ENCODE results near the gene EHD3.
A peak's percentile ranks its signal among the peaks of the same experiment; 100 is the strongest.
"Not testable (repeated sequence)": the region's sequence is repeated elsewhere in the genome, so short reads cannot be mapped to it uniquely, and the experiment has no call there.

The EHD3 gene

DNA sequence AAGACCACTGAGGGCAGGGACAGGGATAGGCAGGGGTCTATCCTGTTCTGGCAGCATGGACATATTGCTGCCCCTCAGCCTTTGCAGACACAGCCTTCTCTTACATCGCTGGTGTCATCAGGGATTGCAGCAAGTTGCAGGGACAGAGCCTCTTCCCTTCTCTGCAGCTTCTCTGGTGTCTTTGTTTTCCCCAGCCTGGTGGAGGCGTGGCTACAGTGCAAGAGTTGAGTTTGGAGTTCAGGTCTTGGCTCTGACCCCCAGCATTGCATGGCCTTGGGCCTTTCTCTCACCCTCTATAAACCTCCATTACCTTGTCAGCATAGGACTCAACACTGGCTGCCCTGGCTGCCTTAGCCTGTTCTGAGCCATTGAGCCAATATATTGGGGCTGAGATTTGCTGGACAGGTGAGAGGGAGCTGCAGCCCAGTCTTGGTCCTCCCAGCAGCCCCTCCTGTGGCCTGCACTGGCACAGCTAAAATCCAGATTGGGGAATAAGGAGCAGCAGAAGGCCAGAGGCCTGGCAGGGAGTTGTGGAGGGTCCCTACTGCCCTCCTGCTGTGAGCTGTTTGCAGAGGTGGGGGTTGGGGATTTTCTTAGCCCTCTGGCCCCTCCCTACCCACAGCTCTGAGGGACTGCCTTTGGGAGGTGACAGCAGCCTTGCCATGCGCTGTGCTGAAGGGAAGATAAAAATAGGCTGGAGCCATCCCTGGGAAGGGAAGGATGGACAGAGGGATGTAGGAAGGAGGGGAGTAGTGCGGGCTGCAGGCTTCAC, 22.8 kb downstream of the EHD3 start:
- DNase-seq = no peak

- no peak for DNase-seq
Observed at GRCh38 chr2:31258351-31258750, 24.4 kb downstream of the EHD3 start.

DNA sequence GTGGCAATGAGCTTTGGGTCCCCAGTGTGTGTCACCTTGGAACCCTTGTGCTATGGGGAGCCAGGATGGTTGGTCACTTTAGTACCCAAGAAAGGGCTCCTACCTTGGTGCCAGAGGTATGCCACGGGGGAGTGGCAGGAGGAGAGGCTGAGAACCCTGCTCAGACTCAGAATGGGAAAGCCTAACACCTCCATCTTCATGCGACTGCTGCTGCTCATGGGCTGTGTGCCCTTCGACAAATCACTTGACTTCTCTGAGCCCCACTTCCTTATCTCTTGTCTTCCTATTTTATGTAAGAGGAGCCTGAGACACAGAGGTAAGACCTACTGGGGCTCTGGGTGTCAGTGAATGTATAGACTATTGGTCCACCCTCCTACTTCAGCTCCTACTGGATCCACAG, 25.1 kb downstream of the EHD3 start:
- DNase-seq = no peak

DNA sequence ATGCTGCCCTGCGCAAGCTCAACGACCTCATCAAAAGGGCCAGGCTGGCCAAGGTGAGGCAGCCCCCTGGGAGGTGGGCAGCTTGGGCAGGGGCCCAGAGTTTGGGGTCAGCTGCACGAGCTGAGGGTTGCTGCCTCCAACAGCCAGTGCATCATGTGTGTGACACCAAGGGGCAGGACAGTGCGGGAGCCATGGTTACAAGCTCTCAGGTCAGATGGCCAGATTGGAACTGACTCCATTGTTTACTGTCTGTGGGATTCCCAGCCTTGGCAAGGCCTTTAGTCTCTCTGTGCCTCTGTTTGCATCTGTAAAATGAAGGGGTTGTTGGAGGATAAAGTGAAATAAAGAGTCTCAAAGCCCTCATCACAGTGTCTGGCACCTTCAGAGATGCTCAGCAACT, 26.9 kb downstream of the EHD3 start:
- DNase-seq = no peak

DNA sequence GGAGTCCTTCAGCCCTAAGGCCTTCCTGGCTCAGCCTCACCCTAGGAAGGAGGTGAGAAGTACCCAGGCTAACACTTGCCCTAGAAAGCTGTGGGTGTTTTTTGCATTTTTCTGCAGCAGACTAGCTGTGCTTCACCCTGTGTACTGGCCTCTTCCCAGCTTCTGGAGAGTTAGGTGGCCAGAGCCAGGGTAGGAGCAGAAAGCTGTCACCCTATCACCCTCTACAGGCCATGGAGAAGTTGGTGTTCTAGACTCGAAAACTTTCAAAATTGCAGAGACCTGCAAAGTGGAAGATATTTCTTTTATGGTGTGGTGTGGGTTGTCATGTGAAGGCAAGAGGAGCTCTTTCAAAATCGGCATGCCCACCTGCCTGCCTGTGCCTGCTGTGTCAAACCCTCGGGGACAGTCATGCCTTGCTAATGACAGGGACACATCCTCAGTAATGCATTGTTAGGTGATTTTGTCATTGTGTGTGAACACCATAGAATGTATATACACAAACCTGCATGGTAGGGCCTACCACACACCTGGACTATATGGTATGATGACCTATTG, 29.8 kb downstream of the EHD3 start:
- no peak for DNase-seq

GRCh38 chr2:31265234-31265633, 31.3 kb downstream of the EHD3 start:
- no peak for DNase-seq

DNA sequence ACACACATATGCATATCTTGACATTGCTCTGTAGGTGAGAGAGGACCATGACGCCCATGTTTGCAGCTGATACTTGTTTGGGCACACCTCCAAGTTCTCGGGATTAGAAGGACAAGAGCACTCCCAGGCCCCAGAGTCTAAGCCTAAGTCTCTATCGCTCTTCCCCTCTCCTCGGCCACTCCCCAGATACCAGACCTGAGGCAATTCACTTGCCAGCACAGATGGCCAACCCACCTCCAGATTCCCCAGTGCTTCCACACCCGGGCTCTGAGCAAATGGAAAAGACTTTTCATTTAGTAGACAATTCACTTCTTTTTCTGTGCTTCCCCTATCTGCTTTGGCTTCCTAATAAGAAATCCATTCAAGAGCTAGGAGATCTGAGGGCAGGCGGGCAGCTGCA, 32.9 kb downstream of the EHD3 start:
- DNase-seq = no peak

- no peak for DNase-seq
Observed at GRCh38 chr2:31267437-31268120, 33.6 kb downstream of the EHD3 start.

DNA sequence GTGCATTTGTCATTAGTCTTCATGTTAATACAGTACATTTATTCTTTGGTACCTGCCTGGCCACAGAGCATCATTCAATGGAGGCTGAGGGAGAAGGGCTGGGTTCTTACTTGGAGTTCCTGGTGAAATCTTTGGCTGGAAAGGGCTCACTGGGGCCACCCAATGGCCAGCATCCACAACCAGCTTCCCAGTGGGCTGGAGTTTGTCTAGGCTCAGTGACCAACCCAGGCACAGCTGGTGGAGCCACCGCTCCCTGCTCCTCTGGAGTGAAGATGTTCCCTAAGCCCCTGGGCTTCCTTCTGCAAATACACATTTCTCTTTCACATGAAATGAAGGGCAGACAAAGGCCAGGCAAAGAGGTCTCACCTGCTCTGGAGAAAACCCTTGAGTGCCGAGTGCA, 34.4 kb downstream of the EHD3 start:
- no peak for DNase-seq

GRCh38 chr2:31269087-31269486, 35.1 kb downstream of the EHD3 start:
- DNase-seq = no peak

DNA sequence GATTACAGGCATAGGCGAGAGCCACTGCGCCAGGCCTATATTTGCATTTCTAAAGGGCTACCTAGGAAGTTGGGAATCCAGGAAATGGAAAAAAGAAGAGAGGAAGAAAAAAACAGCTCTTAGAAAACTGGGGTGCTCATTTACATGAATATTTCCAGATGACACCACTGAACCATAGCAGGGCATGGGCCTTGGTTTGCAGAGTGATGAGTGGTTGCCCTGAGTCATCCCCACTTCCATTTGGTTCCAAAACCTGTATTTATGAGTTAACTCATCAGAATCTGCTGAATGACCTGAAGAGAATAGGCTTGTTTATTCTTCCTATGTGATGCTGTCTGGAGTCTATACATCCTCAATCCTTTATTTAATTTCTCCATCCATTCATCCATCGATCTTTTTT, 36.2 kb downstream of the EHD3 start:
- DNase-seq = no peak

DNA sequence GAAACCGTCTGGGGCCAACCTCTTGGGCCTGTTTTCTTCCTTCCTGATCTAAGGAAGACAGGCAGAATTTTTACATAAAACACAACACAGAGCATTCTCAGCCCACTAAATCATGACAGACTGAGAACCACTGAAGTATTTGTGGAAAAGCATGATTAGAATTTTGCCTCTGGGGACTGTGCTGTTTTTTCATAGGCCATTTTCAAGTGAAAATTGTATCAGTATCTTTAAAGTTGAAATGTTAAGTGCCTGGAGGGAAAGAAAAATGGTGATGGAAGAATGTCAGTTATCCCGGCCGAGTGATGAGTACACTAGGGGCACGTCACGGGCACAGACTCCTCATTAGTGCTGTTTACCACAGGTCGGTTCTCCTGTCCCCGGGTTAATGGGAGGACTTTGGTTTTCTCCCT, 36.9 kb downstream of the EHD3 start:
- no peak for DNase-seq

DNA sequence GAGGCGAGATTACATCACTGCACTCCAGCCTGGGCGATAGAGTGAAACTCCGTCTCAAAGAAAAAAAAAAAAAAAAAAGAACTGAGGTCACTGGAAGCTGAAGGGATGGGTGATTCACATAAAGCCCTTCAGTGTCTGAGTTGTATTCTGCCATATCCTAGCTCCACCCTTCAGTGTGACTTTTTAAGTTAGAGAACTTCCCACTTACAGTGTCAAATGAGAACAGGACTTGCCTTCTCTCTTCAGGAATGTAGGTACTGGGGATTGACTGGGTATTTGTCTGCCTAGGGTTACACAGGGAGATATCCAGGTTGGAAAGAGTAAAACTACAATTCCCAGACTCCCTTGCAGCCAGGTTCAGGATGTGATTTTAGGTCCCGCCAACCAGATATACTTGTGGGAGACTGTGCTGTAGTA, 37.9 kb downstream of the EHD3 start:
- no peak for DNase-seq

- no peak for DNase-seq
Observed at GRCh38 chr2:31274401-31275075, 40.6 kb downstream of the EHD3 start.

DNA sequence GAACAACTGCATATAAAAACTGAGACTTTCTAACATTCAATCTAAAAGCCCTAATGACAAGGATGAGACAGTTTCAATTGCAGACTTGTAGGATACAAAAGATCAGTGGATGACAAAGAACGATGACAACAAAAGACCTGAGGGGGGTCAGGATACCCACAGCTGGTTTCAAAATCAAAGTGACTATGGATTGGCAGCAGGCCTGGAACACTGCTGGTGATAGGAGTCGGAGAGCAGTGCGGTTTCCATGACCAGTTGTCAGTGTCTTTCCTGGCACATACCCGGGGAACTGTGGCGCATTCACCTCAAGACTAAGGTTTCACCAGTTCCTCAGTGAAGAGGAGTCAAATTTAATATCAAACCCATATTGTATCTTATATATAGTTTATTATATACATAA, 42.0 kb downstream of the EHD3 start:
- no peak for DNase-seq

DNA sequence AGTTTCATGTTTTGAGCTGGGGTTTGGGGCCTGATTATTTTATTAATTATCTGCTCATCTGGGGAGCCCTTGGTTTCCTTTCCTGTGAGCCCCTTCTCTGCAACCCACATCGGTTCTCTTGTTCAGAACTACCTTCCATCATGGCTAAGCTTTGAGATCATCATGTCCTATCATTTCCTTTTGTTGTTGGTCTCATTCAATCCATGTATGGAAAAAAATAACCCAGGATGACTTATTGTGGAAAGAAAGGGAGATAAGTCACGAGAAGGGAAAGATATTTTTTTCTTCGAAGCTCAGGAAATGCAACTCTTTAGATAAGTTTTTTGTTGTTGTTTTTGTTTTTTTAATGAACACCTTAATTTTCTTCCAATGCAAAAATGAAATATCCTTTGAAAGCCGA, 43.7 kb downstream of the EHD3 start:
- no peak for DNase-seq

DNA sequence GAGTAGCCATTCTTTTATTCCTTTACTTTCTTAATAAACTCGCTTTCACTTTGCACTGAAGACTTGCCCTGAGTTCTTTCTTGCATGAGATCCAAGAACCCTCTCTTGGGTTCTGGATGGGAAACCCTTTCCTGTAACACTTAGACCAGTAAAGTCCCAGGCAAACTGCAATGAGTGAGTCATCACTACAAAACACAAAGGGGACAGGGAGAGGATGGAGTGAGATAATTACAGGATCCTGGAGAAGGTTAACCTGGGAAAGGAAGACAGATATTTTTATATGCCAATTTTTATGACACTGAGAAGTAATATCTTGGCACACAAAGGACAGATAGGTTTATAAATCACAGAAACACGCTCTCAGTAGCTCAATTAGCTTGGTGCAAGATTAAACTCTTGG, 48.7 kb downstream of the EHD3 start:
- no peak for DNase-seq

DNA sequence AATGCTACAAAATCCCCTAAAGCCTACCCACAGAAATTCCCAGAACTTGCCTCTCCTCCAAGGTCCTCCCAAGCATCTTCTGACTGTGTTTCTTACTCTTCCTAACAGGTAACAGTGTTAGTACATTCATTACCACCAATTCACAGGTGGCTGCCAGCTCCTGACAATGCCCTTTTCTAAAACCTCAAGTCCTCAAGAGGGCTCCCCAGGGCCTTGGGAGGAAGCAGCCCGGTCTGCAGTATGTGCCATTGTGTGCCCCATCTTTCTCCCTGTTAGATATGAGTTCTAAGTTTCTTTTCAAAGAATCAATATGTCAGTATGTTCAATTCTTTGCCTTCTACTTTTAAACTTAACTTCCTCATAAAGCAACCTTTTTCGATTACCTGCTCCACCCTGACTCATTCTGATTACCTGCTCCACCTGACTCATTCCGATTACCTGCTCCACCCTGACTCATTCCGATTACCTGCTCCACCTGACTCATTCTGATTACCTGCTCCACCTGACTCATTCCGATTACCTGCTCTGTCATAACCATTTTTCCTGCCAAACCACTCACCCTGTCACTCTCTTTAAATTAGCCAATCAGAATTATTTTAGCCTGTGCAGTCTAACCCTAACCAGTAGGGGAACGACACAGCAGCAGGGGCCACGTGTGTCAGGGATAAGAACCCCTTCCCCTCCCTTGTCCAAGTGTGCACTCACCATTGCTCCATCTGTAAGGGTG, 49.4 kb downstream of the EHD3 start:
- DNase-seq = not testable (repeated sequence)

GRCh38 chr2:31284107-31284506, 50.2 kb downstream of the EHD3 start:
- DNase-seq = no peak

GRCh38 chr2:31286230-31286629, 52.3 kb downstream of the EHD3 start:
- no peak for DNase-seq

DNA sequence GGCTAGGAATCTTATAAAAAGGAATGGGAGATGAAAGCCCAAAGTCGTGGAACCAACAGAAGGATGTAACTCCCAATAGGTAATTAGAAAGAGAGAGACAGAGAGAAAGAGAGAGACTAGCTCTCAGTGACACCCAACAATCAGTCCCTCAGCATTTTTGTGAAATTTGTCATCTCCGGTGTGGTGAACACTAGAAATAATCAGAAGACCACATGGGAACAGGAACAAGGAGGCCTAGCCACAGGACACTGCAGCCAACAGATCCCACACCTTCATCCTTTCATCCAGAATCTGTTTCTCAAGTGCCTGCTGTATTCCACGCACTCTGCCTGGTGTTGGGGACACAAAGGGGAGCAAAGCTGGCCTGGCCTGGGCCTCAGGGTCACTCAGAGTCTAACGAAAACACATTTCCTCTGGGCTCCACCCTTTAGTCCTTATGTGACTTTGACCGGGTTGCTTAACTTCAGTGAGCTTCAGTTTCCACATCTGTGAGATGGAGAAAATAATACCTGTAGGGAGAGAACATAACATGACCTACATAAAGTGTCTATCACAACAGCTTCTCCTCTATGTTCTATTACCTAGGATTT, 53.1 kb downstream of the EHD3 start:
- peak; percentile 40 to 67 for DNase-seq

DNA sequence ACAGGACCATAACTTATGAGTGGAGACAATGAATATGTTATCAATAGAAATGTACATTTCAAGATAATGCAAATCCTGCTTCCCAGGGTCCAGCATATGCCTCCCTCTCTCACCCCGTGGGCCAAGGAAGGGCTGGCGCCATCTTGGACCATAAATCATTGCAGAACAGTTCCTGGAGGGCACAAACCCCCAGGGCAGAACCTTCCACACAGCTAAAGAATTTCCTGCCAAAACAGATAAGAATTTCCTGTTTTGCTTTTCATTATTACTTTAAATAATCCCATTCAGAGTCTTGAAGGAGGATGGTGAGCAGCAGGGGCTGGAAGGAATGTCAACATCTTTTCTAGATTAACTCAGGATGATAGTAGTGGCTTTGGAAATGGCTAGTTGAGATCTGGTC, 53.7 kb downstream of the EHD3 start:
- peak in 1 of 2 experiments; percentile 49 for DNase-seq

- no peak for DNase-seq
Observed at GRCh38 chr2:31294196-31294595, 60.2 kb downstream of the EHD3 start.

All from SW 1271 (cell line).